Osteoblast (primary cell): ENCODE results near the gene RABGAP1L. TPM values are rescaled to one million over a fixed set of nuclear protein-coding genes. Genes with fewer than 3 reads are reported as not detected.

Source experiments
- DNase-seq: peaks from one replicate; pipeline ENCODE4 v3.0.0; 2011; ENCODE audit warnings: low spot score, mixed read lengths; ENCODE audit not compliant: insufficient read length; ENCODE audit errors: missing footprints
- H2AFZ ChIP-seq: 2 replicates; pipeline ENCODE4 v1.6.0; 2011; ENCODE audit warnings: mild to moderate bottlenecking, low read length
- H3K27ac ChIP-seq: 2 replicates; pipeline ENCODE4 v1.5.1; 2011; ENCODE audit warnings: mild to moderate bottlenecking, low read depth, low read length, moderate library complexity
- H3K27me3 ChIP-seq: 2 replicates; pipeline ENCODE4 v1.6.0; 2012; ENCODE audit warnings: mild to moderate bottlenecking, control low read depth, inconsistent platforms, low read length, moderate library complexity; ENCODE audit not compliant: insufficient read depth
- H3K36me3 ChIP-seq: 2 replicates; pipeline ENCODE4 v1.5.1; 2011; ENCODE audit warnings: mild to moderate bottlenecking, low read length, control low read depth, moderate library complexity; ENCODE audit not compliant: insufficient read depth
- H3K4me1 ChIP-seq: 2 replicates; pipeline ENCODE4 v1.5.1; 2011; ENCODE audit warnings: mild to moderate bottlenecking, low read length, control low read depth, moderate library complexity; ENCODE audit not compliant: insufficient read depth
- H3K4me2 ChIP-seq: 2 replicates; pipeline ENCODE4 v1.6.0; 2011; ENCODE audit warnings: mild to moderate bottlenecking, low read length; ENCODE audit not compliant: insufficient read depth
- H3K4me3 ChIP-seq: fragments of 200-600 bp; sonication (generic); 3 replicates; pipeline ENCODE4 v1.5.1; 2012; ENCODE audit warnings: mild to moderate bottlenecking, low read length, inconsistent platforms; ENCODE audit not compliant: insufficient read depth
- H3K79me2 ChIP-seq: 2 replicates; pipeline ENCODE4 v1.6.0; 2012; ENCODE audit warnings: mild to moderate bottlenecking, low read length, control low read depth, inconsistent platforms; ENCODE audit not compliant: insufficient read depth
- H3K9me3 ChIP-seq: 2 replicates; pipeline ENCODE4 v1.5.1; 2011; ENCODE audit warnings: low read depth, low read length, control low read depth
- H4K20me1 ChIP-seq: 2 replicates; pipeline ENCODE4 v1.6.0; 2012; ENCODE audit warnings: mild to moderate bottlenecking, low read length, control low read depth; ENCODE audit not compliant: insufficient read depth
- CTCF ChIP-seq: IDR thresholded peaks from 2 replicates; pipeline ENCODE4 v1.5.1; 2011; ENCODE audit warnings: mild to moderate bottlenecking, low read depth, low read length, moderate library complexity; ENCODE audit errors: extremely low read depth
- total RNA-seq: library from RNA; depleted of rRNA; stranded (reverse); fragments of >200 nt; gene quantifications from 2 replicates; pipeline ENCODE4 v1.2.3, GENCODE V29; 2012

Gene RABGAP1L
- total RNA-seq, 1 donor, result 30.0 TPM

- no peak overlapping the region for H3K4me3 ChIP-seq
Measured at GRCh38 chr1:174273190-174273589, 113.9 kb downstream of the RABGAP1L start.

GRCh38 chr1:174273776-174274175, 114.5 kb downstream of the RABGAP1L start:
- no peak for DNase-seq
- H3K4me1 ChIP-seq, result no peaks in the 10 kb centered on the region
- H3K27me3 ChIP-seq, result no peaks in the 10 kb centered on the region
- no peaks in the 10 kb centered on the region for H4K20me1 ChIP-seq
- no peaks in the 10 kb centered on the region for H3K79me2 ChIP-seq
- no peak overlapping the region for H3K27ac ChIP-seq
- no peak overlapping the region for H2AFZ ChIP-seq
- no peaks in the 10 kb centered on the region for H3K9me3 ChIP-seq
- no peak overlapping the region for H3K4me3 ChIP-seq
- no peak overlapping the region for H3K4me2 ChIP-seq
- no peaks in the 10 kb centered on the region for H3K36me3 ChIP-seq
- TF ChIP-seq CTCF, result no peak

More at GRCh38 chr1:174273190-174273589, 113.9 kb downstream of the RABGAP1L start:
- H3K4me2 ChIP-seq, result no peak overlapping the region
- no peak for DNase-seq
- H3K9me3 ChIP-seq, result no peaks in the 10 kb centered on the region
- H3K4me1 ChIP-seq, result no peaks in the 10 kb centered on the region
- no peaks in the 10 kb centered on the region for H3K79me2 ChIP-seq
- H4K20me1 ChIP-seq, result no peaks in the 10 kb centered on the region
- H3K36me3 ChIP-seq, result no peaks in the 10 kb centered on the region
- TF ChIP-seq CTCF, result no peak
- H3K27ac ChIP-seq, result no peak overlapping the region
- H3K27me3 ChIP-seq, result no peaks in the 10 kb centered on the region
- no peak overlapping the region for H2AFZ ChIP-seq

GRCh38 chr1:174274452-174274851, 115.1 kb downstream of the RABGAP1L start:
- H3K27me3 ChIP-seq, result no peaks in the 10 kb centered on the region
- H3K4me2 ChIP-seq, result no peak overlapping the region
- no peaks in the 10 kb centered on the region for H3K4me1 ChIP-seq
- no peaks in the 10 kb centered on the region for H3K79me2 ChIP-seq
- no peak for DNase-seq
- H3K4me3 ChIP-seq, result no peak overlapping the region
- H3K27ac ChIP-seq, result no peak overlapping the region
- no peaks in the 10 kb centered on the region for H4K20me1 ChIP-seq
- no peaks in the 10 kb centered on the region for H3K9me3 ChIP-seq
- no peaks in the 10 kb centered on the region for H3K36me3 ChIP-seq
- no peak overlapping the region for H2AFZ ChIP-seq
- TF ChIP-seq CTCF, result no peak

GRCh38 chr1:174274884-174275283, 115.6 kb downstream of the RABGAP1L start:
- no peak for TF ChIP-seq CTCF
- H4K20me1 ChIP-seq, result no peaks in the 10 kb centered on the region
- DNase-seq, result no peak
- no peaks in the 10 kb centered on the region for H3K4me1 ChIP-seq
- H3K9me3 ChIP-seq, result no peaks in the 10 kb centered on the region
- H3K27ac ChIP-seq, result no peak overlapping the region
- no peaks in the 10 kb centered on the region for H3K27me3 ChIP-seq
- no peaks in the 10 kb centered on the region for H3K79me2 ChIP-seq
- H3K4me2 ChIP-seq, result no peak overlapping the region
- H3K4me3 ChIP-seq, result no peak overlapping the region
- no peak overlapping the region for H2AFZ ChIP-seq
- H3K36me3 ChIP-seq, result no peaks in the 10 kb centered on the region
